Mammary microvascular endothelial cell (primary cell): ENCODE measurements around the gene RILP. TPM values are rescaled to one million over a fixed set of nuclear protein-coding genes. Genes with fewer than 3 reads are reported as not detected.

Experiments used
- total RNA-seq: library from RNA; depleted of rRNA; stranded (reverse); fragments of >200 nt; gene quantifications from 2 replicates; pipeline ENCODE4 v1.2.3, GENCODE V29; 2015

The RILP gene
- total RNA-seq = 26.1 and 31.9 TPM in 2 replicates

GRCh38 chr17:1649844-1650501 lies at the start of gene RILP:
Gene RILP (minus strand): TSS chr17:1649866. CDS start chr17:1649804, 62 bp downstream.

GRCh38 chr17:1684378-1685189 lies 34.9 kb upstream of the RILP start, which contains the start of gene PRPF8:
Gene PRPF8 (minus strand): TSS chr17:1684867. CDS start chr17:1684571, 296 bp downstream.

GRCh38 chr17:1645207-1646171 lies 4.2 kb downstream of the RILP start, which contains the start of gene SCARF1:
Gene SCARF1 (minus strand): TSS chr17:1645732. CDS start chr17:1645697, 35 bp downstream.

GRCh38 chr17:1627982-1628855 lies 21.4 kb downstream of the RILP start, which contains the start of gene SLC43A2:
Gene SLC43A2 (minus strand): TSS chr17:1628834. CDS start chr17:1627874, 960 bp downstream.

Other genes with a start within 250 kb of the RILP start
- 1,002 and 1,183 TPM in 2 replicates for gene YWHAE, start 249.6 kb downstream of the RILP start, total RNA-seq
- 86.4 and 90.3 TPM in 2 replicates for gene CRK, start 193.6 kb downstream of the RILP start, total RNA-seq
- gene MYO1C, start 157.2 kb downstream of the RILP start, total RNA-seq = 211 and 226 TPM in 2 replicates
- 59.1 and 71.8 TPM in 2 replicates for gene INPP5K, start 133.3 kb downstream of the RILP start, total RNA-seq
- gene PITPNA, start 87.1 kb downstream of the RILP start, total RNA-seq = 29.2 and 30.8 TPM in 2 replicates
- 22.9 and 23.8 TPM in 2 replicates for gene SLC43A2, start 21.0 kb downstream of the RILP start, total RNA-seq
- gene SCARF1, start 4.1 kb downstream of the RILP start, total RNA-seq = 102 and 105 TPM in 2 replicates
- 169 and 209 TPM in 2 replicates for gene PRPF8, start 35.0 kb upstream of the RILP start, total RNA-seq
- 0.33 and 0.94 TPM in 2 replicates for gene TLCD2, start 60.5 kb upstream of the RILP start, total RNA-seq
- 26.2 and 26.4 TPM in 2 replicates for gene WDR81, start 74.8 kb upstream of the RILP start, total RNA-seq
- 0.13 and 0.15 TPM in 2 replicates for gene SERPINF2, start 93.0 kb upstream of the RILP start, total RNA-seq
- 0.44 TPM in 1 of 2 replicates, not detected in the other for gene SERPINF1, start 112.2 kb upstream of the RILP start, total RNA-seq
- 5.4 and 5.7 TPM in 2 replicates for gene SMYD4, start 180.0 kb upstream of the RILP start, total RNA-seq
- gene RPA1, start 180.1 kb upstream of the RILP start, total RNA-seq = 36.0 and 46.5 TPM in 2 replicates